ENCODE measurements around the gene YPEL5. TPM values are rescaled to one million over a fixed set of nuclear protein-coding genes. Genes with fewer than 3 reads are reported as not detected.

The YPEL5 gene
- total RNA-seq, 2 experiments from 2014 or later = 38.9 to 52.1 TPM

- TF ChIP-seq CTCF (conservative IDR thresholded peaks at IDR 0.05; ENCODE audit: low read length) = no peak
- no peak for TF ChIP-seq EZH2phosphoT487 (IDR thresholded peaks at IDR 0.05; ENCODE audit: borderline replicate concordance, low read depth, low read length)
- no peak overlapping the region for H2AFZ ChIP-seq (ENCODE audit: low read length)
- no peak for DNase-seq (ENCODE audit: low spot score)
- no TSS peak for BruUV-seq (replicated peaks)
- H3K9me2 ChIP-seq (ENCODE audit: insufficient read depth, low read length) = no peaks in the 10 kb centered on the region
- no peaks in the 10 kb centered on the region for H3K36me3 ChIP-seq (ENCODE audit: insufficient read depth, low read length)
- no peak overlapping the region for H3K27ac ChIP-seq (ENCODE audit: low read depth, low read length, poor library complexity, severe bottlenecking)
- no peak overlapping the region for H3K4me3 ChIP-seq (ENCODE audit: low read depth, low read length, poor library complexity, severe bottlenecking)
- no peaks in the 10 kb centered on the region for H4K20me1 ChIP-seq (ENCODE audit: insufficient read depth, low read length)
- H3K4me1 ChIP-seq (ENCODE audit: insufficient read depth, low read length, poor library complexity, severe bottlenecking) = no peaks in the 10 kb centered on the region
- H3K4me2 ChIP-seq (ENCODE audit: low read length) = no peak overlapping the region
- ChIA-PET POLR2A (interaction anchor here (1.5 kb wide), 1 partner anchor 16 kb away, joined by 4 read pairs; no protein-coding TSS in a partner anchor), CTCF (ENCODE audit: unreplicated experiment) (no interaction called here)
- no peaks in the 10 kb centered on the region for H3K79me2 ChIP-seq (ENCODE audit: insufficient read depth, low read depth, low read length)
- H3K9me3 ChIP-seq (ENCODE audit: low read length) = no peaks in the 10 kb centered on the region
- intact Hi-C loops (cut with micrococcal nuclease; ENCODE audit: unreplicated experiment) = no loop called here
Measured at GRCh38 chr2:30180226-30180625, 33.4 kb downstream of the YPEL5 start.

- Histone ChIP-seq H3K79me2 (ENCODE audit: insufficient read depth, low read depth, low read length) (no peaks in the 10 kb centered on the region), H3K27ac (ENCODE audit: low read depth, low read length, poor library complexity, severe bottlenecking) (no peak overlapping the region), H2AFZ (ENCODE audit: low read length) (no peak overlapping the region), H3K36me3 (ENCODE audit: insufficient read depth, low read length) (no peaks in the 10 kb centered on the region), H3K4me3 (ENCODE audit: low read depth, low read length, poor library complexity, severe bottlenecking) (no peak overlapping the region), H3K4me2 (ENCODE audit: low read length) (no peak overlapping the region), H3K9me3 (ENCODE audit: low read length) (no peaks in the 10 kb centered on the region), H3K9me2 (ENCODE audit: insufficient read depth, low read length) (no peaks in the 10 kb centered on the region), H3K4me1 (ENCODE audit: insufficient read depth, low read length, poor library complexity, severe bottlenecking) (no peaks in the 10 kb centered on the region), H4K20me1 (ENCODE audit: insufficient read depth, low read length) (no peaks in the 10 kb centered on the region)
- BruUV-seq (replicated peaks) = no TSS peak
- no peak for DNase-seq (ENCODE audit: low spot score)
- POLR2A ChIA-PET = interaction anchor here (0.8 kb wide), 1 partner anchor 8 kb away, joined by 4 read pairs; no protein-coding TSS in a partner anchor
- TF ChIP-seq EZH2phosphoT487 (IDR thresholded peaks at IDR 0.05; ENCODE audit: borderline replicate concordance, low read depth, low read length) (no peak), CTCF (conservative IDR thresholded peaks at IDR 0.05; ENCODE audit: low read length) (no peak)
- CTCF ChIA-PET (ENCODE audit: unreplicated experiment) = no interaction called here
- intact Hi-C loops (cut with micrococcal nuclease; ENCODE audit: unreplicated experiment) = no loop called here
Measured at GRCh38 chr2:30181176-30181575, 34.4 kb downstream of the YPEL5 start.

- DNase-seq (ENCODE audit: low spot score) = no peak
- H3K4me2 ChIP-seq (ENCODE audit: low read length) = no peak overlapping the region
- ChIA-PET CTCF (ENCODE audit: unreplicated experiment) (no interaction called here), POLR2A (no interaction called here)
- H2AFZ ChIP-seq (ENCODE audit: low read length) = no peak overlapping the region
- H3K9me3 ChIP-seq (ENCODE audit: low read length) = no peaks in the 10 kb centered on the region
- no peak overlapping the region for H3K27ac ChIP-seq (ENCODE audit: low read depth, low read length, poor library complexity, severe bottlenecking)
- H3K79me2 ChIP-seq (ENCODE audit: insufficient read depth, low read depth, low read length) = no peaks in the 10 kb centered on the region
- intact Hi-C loops (cut with micrococcal nuclease; ENCODE audit: unreplicated experiment) = no loop called here
- H4K20me1 ChIP-seq (ENCODE audit: insufficient read depth, low read length) = no peaks in the 10 kb centered on the region
- no peak overlapping the region for H3K4me3 ChIP-seq (ENCODE audit: low read depth, low read length, poor library complexity, severe bottlenecking)
- BruUV-seq (replicated peaks) = no TSS peak
- no peaks in the 10 kb centered on the region for H3K36me3 ChIP-seq (ENCODE audit: insufficient read depth, low read length)
- no peaks in the 10 kb centered on the region for H3K4me1 ChIP-seq (ENCODE audit: insufficient read depth, low read length, poor library complexity, severe bottlenecking)
- H3K9me2 ChIP-seq (ENCODE audit: insufficient read depth, low read length) = no peaks in the 10 kb centered on the region
- TF ChIP-seq CTCF (conservative IDR thresholded peaks at IDR 0.05; ENCODE audit: low read length) (no peak), EZH2phosphoT487 (IDR thresholded peaks at IDR 0.05; ENCODE audit: borderline replicate concordance, low read depth, low read length) (no peak)
Measured at GRCh38 chr2:30184035-30184434, 37.2 kb downstream of the YPEL5 start.

All from OCI-LY7 (cell line).